K562 (cell line): ENCODE results near the gene F12. TPM values are rescaled to one million over a fixed set of nuclear protein-coding genes. Genes with fewer than 3 reads are reported as not detected.

ENCODE experiments used
- BRD4 ChIP-seq: fragments of 200-600 bp; sonication (generic); IDR thresholded peaks from 2 replicates; pipeline ENCODE4 v1.6.1; 2017; ENCODE audit warnings: inconsistent platforms
- CHD1 ChIP-seq: fragments of 200-600 bp; sonication (generic); IDR thresholded peaks from one replicate; pipeline ENCODE4 v1.6.1; 2012; ENCODE audit warnings: mild to moderate bottlenecking, moderate library complexity, low read length, inconsistent platforms
- FOSL1 ChIP-seq: fragments of 200-800 bp; sonication (Bioruptor generic); conservative IDR thresholded peaks from 2 replicates; pipeline ENCODE4 v1.6.1; 2016; ENCODE audit warnings: missing genetic modification characterization, missing compliant biosample characterization
- HNRNPH1 ChIP-seq: fragments of 200-400 bp; formaldehyde crosslinking; optimal IDR thresholded peaks from 2 replicates; pipeline ENCODE3; 2017; ENCODE audit warnings: low read depth, mild to moderate bottlenecking, low read length, moderate library complexity
- IRF2 ChIP-seq: sonication (generic); formaldehyde crosslinking; IDR thresholded peaks from 2 replicates; pipeline ENCODE4 v1.8.1; 2022; ENCODE audit warnings: mild to moderate bottlenecking, missing genetic modification reagents
- PRDM10 ChIP-seq: fragments of 450-650 bp; IDR thresholded peaks from 2 replicates; pipeline ENCODE4 v1.6.1; 2018; ENCODE audit not compliant: partially characterized antibody
- ZNF124 ChIP-seq: sonication (generic); formaldehyde crosslinking; IDR thresholded peaks from 2 replicates; pipeline ENCODE4 v1.8.1; 2022; ENCODE audit warnings: missing genetic modification reagents
- ZNF174 ChIP-seq: fragments of 250-450 bp; sonication (Bioruptor Pico); IDR thresholded peaks from 2 replicates; pipeline ENCODE4 v1.4.0; 2020; ENCODE audit warnings: mild to moderate bottlenecking
- ZNF318 ChIP-seq, 2 experiments: fragments of 450-650 bp; IDR thresholded peaks; 2 replicates each; pipeline ENCODE4 v1.6.1; 2016; ENCODE audit warnings: mild to moderate bottlenecking in 2 of 2, borderline replicate concordance in 1 of 2, low read depth in 1 of 2, moderate library complexity in 1 of 2
- polyA plus RNA-seq, 8 experiments: library from polyadenylated mRNA; depleted of rRNA in 4 of 8; stranded (reverse) in 5 of 8; unstranded in 3 of 8; fragments of >200 nt; fragmentation: Nextera tagmentation in 2 of 8; fragmentation: Illumina TruSeq in 1 of 8; extraction: Ambion mirVana in 2 of 8; extraction: Trizol in 1 of 8; gene quantifications; 2 replicates each; pipeline versions ENCODE4 v1.2.1 to v1.2.3, GENCODE V29; 2011 to 2014; ENCODE audit warnings: inconsistent platforms in 1 of 8, missing spikeins in 1 of 8
- total RNA-seq, 7 experiments: library from RNA; depleted of rRNA in 6 of 7; stranded (reverse); fragments of >200 nt in 6 of 7; fragmentation: Illumina TruSeq in 2 of 7; extraction: Trizol in 2 of 7; gene quantifications; 2 replicates each; pipeline versions ENCODE4 v1.2.1 to v1.2.3, GENCODE V29; 2011 to 2021; ENCODE audit warnings: low replicate concordance in 1 of 7
- TF ChIP-seq, protein P1 (sequence below): fragments of 450-650 bp; formaldehyde crosslinking; IDR thresholded peaks from 2 replicates; pipeline ENCODE4 v1.4.0; 2020; ENCODE audit warnings: mild to moderate bottlenecking, moderate library complexity

The F12 gene
- total and polyA plus RNA-seq, 9 of the 15 experiments (the other 6 are each of a cell fraction or from before 2014, with no cell fraction given): 0.59 to 18.3 (median 3.6) TPM

DNA sequence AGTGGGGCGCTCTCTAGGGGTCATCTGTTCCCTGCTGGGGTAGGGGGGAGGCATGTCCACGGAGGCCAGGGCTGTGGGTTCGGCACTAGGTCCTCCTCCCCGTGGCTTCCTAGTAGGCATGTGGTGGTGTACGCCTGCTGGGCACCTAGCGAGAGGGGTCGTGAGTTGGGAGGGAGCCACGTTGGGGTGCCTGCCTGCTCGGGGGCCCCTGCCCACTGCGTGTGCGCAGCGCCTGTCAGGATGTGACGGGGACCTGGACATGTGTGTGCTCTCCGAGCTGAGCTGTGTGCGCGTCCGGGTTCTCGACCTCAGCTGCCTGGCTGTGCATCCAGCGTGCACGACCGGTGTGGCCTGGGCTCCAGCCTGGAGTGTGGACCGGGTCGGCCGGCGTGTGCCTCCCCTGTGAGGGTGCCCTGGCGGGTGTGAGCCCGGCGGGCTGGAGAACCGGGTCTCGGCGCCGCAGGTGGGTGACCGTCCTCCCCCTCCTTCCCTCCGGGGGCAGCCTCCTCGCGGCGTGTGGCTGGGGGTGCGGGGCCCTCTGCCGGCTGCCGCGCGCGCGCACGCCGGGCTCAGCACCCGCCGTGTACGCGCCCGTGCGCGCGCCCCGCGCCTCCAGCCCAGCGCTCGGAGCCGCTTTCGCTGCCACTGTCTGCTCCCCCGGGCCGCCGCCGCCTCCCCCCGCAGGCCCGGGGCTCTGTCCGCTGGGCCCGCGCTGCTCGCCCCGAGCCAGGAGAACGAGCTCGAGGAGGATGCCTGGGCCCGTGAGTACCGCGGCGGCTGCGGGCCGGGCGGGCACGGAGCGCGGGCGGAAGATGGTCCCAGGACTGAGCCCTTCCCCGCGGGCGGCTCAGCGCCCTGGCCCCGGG lies 37.1 kb upstream of the F12 start, which contains the start of gene PRR7 (continued):
- TF ChIP-seq IRF2 (CRISPR knock-in tag) (no peak), BRD4 (no peak), HNRNPH1 (peak; percentile 66), ZNF174 (CRISPR knock-in tag) (no peak), PRDM10 (no peak), ZNF124 (CRISPR knock-in tag) (no peak), CHD1 (peak; percentile 54), FOSL1 (tag) (no peak), ZNF318 (IDR thresholded peaks at IDR 0.05; ENCODE audit: borderline replicate concordance in 1 of 2, low read depth in 1 of 2) (no peak)
- TF ChIP-seq, protein P1, sequence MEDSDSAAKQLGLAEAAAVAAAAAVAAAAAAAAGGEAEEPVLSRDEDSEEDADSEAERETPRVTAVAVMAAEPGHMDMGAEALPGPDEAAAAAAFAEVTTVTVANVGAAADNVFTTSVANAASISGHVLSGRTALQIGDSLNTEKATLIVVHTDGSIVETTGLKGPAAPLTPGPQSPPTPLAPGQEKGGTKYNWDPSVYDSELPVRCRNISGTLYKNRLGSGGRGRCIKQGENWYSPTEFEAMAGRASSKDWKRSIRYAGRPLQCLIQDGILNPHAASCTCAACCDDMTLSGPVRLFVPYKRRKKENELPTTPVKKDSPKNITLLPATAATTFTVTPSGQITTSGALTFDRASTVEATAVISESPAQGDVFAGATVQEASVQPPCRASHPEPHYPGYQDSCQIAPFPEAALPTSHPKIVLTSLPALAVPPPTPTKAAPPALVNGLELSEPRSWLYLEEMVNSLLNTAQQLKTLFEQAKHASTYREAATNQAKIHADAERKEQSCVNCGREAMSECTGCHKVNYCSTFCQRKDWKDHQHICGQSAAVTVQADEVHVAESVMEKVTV (CRISPR knock-in tag): no peak
